ENCODE measurements around the gene PRR3.
"Not testable (repeated sequence)": the region's sequence is repeated elsewhere in the genome, so short reads cannot be mapped to it uniquely, and the experiment has no call there.

Gene PRR3, protein sequence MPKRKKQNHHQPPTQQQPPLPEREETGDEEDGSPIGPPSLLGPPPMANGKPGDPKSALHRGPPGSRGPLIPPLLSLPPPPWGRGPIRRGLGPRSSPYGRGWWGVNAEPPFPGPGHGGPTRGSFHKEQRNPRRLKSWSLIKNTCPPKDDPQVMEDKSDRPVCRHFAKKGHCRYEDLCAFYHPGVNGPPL

GRCh38 chr6:30556906-30557682, at the start of gene PRR3:
Gene PRR3 (plus strand): TSS chr6:30557295. CDS start chr6:30557345, 50 bp downstream.
- peak; percentile 92 for DNase-seq

- peak; percentile 72 for DNase-seq
Observed at GRCh38 chr6:30507849-30508827, 49.0 kb upstream of the PRR3 start.

DNA sequence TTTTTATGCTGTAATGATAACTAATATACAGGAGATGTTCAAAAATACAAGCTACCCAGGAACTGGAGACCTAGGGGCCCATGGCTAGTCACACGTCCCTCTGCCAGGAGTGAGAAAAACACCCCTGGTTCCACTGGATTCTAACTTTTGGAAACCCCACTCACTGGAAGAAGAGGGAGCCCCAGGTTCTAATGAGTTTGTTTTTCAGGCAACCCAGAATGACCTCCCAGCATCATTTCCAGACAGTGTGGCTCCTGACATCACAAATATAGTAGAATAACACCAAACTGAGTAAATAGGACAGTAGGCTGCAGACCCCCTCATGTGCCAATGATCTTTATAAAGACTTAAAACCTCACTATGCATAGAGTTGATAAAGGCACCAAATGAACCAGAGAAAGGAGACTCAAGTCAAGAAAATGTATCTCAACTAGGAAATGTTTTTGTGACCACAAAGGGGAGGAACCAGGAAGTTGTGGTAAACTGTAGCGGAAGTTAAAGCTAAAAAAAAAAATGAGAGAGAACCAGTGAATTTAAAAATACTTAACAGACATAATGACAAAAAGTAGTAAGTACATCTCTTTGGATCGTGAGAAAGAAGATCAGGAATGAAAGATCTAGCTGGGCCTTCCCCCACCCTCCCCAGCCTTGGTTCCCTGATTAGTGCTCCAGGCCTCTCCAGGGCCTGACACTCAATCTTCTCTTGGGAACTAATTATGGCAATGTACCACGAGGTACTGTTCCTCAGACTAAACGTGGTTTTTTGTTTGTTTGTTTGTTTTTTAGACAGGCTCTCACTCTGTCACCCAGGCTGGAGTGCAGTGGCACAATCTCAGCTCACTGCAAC, 48.0 kb upstream of the PRR3 start:
- peak; percentile 72 for DNase-seq

DNA sequence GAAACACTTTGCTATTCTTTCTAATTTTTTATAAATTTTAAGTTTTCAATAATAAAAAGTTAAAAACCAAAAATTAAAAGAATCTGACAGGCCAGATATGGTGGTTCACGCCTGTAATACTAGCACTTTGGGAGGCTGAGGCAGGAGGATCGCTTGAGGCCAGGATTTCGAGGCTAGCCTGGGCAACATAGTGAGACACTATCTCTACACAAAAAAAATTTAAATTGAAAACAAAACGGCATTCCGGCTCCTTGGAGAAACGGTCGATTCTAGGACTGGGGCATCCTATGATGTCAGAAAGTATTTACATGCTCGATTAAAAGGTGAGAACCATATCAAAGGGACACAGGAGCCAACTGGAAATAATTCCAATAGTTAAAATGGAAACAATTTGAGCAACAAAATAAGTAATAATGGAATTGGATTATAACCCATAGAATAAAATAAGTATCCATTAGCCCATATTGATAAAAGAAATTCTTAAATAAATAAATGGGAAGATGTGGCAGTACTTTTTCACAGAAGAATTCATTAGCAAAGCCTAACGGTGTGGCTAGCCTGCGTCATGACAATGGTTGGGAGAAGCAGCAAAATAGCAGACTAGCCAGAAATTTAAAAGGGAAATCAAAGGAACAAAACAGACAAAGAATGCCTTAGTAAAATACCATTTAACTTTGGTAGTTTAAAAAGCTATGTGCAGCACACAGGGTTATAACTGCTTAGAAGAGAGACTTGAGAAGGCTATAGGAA, 46.5 kb upstream of the PRR3 start:
- DNase-seq = no peak

DNA sequence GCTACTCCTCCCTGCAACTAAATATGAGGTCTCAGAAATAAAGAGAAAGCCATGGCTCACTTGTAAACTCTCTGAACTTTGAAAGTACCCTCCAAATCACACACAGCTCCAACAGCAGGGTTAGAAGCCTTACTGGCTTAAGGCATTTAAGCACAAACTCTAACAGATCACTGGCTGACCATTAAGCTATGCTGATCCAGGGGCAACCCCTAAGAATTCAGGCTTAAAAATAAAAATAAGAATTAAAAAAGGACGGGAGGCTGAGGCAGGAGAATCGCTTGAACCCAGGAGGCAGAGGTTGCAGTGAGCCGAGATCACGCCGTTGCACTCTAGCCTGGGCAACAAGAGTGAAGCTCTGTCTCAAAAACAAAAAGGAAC, 45.9 kb upstream of the PRR3 start:
- no peak for DNase-seq

- DNase-seq = no peak
Observed at GRCh38 chr6:30513451-30513850, 43.6 kb upstream of the PRR3 start.

- DNase-seq = no peak
Observed at GRCh38 chr6:30515106-30515505, 42.0 kb upstream of the PRR3 start.

DNA sequence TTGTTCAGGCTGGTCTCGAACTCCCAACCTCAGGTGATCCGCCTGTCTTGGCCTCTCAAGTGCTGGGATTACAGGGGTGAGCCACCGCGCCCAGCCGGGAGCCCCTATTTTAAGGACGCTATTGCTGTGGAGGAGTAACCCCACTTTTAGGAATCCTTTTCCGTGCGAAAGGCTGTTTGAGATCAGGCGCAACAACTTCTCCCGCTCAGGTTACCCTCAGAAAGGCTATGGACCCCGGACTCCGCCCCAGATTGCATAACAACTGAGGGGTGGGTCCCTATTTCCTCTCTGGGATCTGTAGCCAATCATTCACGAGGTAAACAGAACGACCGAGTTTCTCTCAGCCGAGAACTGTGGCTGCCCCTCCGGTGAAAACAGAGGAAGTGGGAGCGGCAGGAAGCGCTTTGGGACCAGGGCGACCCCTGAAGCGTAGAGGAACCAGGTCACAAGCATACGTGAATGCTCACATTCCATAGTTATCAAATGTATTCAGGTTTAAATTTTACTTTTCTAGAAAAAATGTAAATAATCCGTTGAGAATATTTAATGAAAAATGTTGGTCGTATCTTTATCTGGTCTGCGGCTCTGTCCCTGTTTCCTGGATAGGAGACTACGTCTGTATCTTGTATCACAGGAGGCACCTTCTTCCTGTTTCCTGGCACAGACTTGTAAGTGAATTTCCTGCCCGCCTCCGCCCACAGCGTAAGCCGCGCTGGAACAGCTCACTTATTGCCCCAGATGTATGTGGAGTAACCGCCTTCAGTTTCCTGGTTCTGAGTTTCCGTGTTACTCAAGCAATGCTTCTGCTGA, 40.9 kb upstream of the PRR3 start:
- DNase-seq = peak; percentile 90

- not testable (repeated sequence) for DNase-seq
Observed at GRCh38 chr6:30516754-30517076, 40.4 kb upstream of the PRR3 start.

DNA sequence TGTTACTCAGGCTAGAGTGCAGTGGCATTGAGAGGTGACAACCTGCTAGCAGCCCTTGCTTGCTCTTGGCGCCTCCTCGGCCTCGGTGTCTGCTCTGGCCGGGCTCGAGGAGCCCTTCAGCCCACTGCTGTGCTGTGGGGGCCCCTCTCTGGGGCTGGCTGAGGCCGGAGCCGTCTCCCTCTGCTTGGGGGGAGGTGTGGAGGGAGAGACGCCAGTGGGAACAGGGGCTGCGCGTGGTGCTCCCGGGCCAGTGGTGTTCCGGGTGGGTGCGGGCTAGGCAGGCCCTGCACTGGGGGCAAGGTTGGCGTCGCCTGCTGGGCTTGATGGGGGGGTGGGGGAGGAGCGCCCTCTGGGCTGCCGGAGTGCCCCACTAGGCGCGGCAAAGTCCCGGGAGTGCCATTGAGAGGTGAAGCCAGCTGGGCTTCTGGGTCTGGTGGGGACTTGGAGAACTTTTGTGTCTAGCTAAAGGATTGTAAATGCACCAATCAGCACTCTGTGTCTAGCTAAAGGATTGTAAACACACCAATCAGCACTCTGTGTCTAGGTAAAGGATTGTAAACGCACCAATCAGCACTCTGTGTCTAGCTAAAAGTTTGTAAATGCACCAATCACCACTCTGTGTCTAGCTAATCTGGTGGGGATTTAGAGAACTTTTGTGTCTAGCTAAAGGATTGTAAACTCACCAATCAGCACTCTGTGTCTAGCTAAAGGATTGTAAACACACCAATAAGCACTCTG, 39.2 kb upstream of the PRR3 start:
- not testable (repeated sequence) for DNase-seq

DNA sequence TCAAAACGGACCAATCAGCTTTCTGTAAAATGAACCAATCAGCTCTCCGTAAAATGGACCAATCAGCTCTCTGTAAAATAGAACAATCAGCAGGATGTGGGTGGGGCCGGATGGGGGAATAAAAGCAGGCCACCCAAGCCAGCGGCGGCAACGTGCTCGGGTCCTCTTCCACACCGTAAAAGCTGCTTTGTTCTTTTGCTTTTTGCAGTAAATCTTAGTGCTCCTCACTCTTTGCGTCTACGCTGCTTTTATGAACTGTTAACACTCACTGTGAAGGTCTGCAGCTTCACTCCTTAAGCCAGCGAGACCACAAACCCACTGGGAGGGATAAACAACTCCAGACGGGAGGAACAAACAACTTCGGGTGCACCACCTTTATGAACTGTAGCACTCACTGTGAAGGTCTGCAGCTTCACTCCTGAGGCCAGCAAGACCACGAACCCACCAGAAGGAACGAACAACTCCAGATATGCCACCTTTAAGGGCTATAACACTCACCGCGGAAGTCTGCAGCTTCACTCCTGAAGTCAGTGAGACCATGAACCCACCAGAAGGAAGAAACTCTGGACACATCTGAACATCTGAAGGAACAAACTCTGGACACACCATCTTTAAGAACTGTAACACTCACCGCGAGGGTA, 38.5 kb upstream of the PRR3 start:
- not testable (repeated sequence) for DNase-seq

DNA sequence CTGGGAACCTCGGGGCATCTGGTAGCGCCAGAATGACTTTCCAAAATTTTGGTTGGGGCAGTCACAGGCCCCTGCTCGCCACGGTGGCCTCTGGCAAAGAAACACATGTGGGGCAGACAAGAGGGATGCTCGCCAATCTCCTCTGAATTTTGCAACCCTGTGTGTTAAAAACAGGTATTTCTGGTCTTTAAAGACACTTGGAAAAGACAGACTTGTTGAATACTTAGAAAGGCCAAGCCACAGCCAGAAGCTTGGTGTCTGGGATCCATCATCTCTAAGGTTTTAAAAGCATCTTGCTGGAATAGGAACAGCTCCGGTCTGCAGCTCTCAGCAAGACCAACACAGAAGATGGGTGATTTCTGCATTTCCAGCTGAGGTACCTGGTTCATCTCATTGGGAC, 36.6 kb upstream of the PRR3 start:
- DNase-seq = no peak

GRCh38 chr6:30521082-30521481, 36.0 kb upstream of the PRR3 start:
- DNase-seq = not testable (repeated sequence)

DNA sequence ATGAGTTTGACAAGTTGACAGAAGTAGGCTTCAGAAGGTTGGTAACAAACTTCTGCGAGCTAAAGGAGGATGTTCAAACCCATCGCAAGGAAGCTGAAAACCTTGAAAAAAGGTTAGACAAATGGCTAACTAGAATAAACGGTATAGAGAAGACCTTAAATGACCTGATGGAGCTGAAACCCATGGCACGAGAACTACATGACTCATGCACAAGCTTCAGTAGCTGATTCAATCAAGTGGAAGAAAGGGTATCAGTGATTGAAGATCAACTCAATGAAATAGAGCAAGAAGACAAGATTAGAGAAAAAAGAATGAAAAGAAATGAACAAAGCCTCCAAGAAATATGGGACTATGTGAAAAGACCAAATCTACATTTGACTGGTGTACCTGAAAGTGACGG, 35.1 kb upstream of the PRR3 start:
- DNase-seq = not testable (repeated sequence)

DNA sequence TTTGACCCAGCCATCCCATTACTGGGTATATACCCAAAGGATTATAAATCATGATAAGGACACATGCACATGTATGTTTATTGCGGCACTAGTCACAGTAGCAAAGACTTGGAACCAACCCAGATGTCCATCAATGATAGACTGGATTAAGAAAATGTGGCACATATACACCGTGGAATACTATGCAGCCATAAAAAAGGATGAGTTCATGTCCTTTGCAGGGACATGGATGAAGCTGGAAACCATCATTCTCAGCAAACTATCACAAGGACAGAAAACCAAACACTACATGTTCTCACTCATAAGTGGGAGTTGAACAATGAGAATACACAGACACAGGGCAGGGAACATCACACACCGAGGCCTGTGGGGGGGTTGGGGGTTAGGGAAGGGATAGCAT, 30.7 kb upstream of the PRR3 start:
- DNase-seq = not testable (repeated sequence)

GRCh38 chr6:30529349-30529875, 27.7 kb upstream of the PRR3 start:
- not testable (repeated sequence) for DNase-seq

DNA sequence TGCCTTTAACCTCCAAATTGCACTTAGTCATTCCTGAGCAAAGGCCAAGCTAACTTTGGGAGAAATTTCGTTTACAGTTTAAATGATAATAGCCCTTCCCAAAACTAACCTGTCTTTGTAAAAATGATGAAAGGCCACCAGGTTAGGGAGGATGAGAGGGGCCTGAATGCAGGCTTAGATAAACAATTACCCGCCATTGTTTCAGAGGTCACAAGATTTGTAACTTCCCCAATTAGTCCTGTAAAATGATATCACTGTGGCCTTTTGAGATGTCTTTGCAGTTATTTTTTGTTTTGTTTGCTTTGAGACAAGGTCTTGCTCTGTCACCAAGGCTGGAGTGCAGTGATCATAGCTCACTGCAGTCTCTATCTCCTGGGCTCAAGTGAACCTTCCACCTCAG, 27.1 kb upstream of the PRR3 start:
- DNase-seq = no peak

DNA sequence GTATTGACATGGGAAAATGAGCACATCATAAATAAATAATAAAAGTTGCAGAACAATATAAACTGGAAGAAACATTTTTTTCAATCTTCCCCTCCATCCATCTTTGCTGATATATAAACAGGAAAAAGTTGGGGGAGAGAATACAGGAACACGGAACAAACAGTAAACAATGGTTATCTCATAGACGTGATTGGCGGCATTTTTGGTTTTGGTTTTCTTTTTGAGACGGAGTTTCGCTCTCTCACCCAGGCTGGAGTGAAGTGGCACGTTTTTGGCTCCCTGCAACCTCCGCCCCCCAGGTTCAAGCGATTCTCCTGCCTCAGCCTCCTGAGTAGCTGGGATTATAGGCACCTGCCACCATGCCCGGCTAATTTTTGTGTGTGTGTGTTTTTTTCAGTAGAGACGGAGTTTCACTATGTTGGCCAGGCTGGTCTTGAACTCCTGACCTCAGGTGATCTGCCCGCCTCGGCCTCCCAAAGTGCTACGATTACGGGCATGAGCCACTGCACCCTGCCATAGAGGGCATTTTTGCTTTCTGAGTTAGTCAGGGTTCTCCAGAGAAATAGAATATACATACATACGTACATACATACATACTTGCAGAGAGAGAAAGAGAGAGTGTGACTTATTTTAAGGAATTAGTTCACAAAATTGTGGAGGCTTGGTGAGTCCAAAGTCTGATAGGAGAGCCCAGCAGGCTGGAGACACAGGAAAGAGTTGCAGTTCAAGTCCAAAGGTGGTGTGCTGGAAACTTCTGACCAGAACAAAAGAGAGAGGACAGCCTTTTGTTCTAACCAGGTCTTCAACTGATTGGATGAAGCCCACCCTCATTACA, 23.4 kb upstream of the PRR3 start:
- no peak for DNase-seq
